HEK293T (cell line): ENCODE measurements around the gene SH3BP4.

Experiments used
- CTBP1 ChIP-seq: fragments of 450-650 bp; IDR thresholded peaks from 2 replicates; pipeline ENCODE4 v1.6.1; 2016; ENCODE audit warnings: borderline replicate concordance
- SP1 ChIP-seq: fragments of 450-650 bp; IDR thresholded peaks from 2 replicates; pipeline ENCODE4 v1.6.1; 2017

DNA sequence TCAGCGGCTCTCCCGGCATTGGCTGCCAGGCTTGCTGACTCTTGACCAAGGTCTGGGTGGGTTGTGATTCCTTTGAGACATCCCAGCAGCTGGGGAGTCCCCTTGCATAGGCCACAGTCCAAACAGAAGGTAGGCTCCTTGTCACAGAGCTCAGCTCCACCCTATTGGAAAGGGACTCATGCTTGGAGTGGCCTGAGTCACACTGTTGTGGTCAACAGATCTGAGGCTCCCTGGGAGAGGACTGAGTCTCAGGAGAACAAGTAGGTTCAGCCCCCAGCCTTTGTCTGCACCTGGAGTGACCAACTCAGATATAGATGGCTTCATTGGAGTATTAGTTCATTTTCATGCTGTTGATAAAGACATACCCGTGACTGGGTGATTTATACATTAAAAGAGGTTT is 32.1 kb upstream of the SH3BP4 start:
- TF ChIP-seq CTBP1 (no peak), SP1 (no peak)
